Thoracic aorta (tissue), 2 donors: Measurements from ENCODE around the gene MYO1G. TPM values are rescaled to one million over a fixed set of nuclear protein-coding genes. Genes with fewer than 3 reads are reported as not detected.

Source experiments
- ATAC-seq: fragments of 150-250 bp; one replicate; pipeline ENCODE4 v1.8.0; 2017; ENCODE audit warnings: low read depth; ENCODE audit not compliant: insufficient number of reproducible peaks, low FRiP score
- DNase-seq: peaks from one replicate; pipeline ENCODE4 v3.0.0-alpha.2; 2020; ENCODE audit warnings: low spot score
- H3K27ac ChIP-seq, 2 donors: fragments of 200-600 bp; sonication (generic); 1 replicate in 1 of 2; 2 replicates in 1 of 2; pipeline ENCODE4 v1.5.1; 2016; ENCODE audit warnings: mild to moderate bottlenecking in 2 of 2, moderate library complexity in 2 of 2
- H3K27me3 ChIP-seq: fragments of 200-600 bp; sonication (generic); replicated peaks from 2 replicates; pipeline ENCODE4 v1.6.0; 2016; ENCODE audit warnings: mild to moderate bottlenecking; ENCODE audit not compliant: insufficient read depth
- H3K36me3 ChIP-seq: fragments of 200-600 bp; sonication (generic); one replicate; pipeline ENCODE4 v1.5.1; 2016
- H3K4me1 ChIP-seq, 2 donors: fragments of 200-600 bp; sonication (generic); 1 replicate in 1 of 2; 2 replicates in 1 of 2; pipeline versions ENCODE4 v1.5.1 to v1.6.0; 2016; ENCODE audit warnings: low read depth in 2 of 2, mild to moderate bottlenecking in 1 of 2; ENCODE audit not compliant: control insufficient read depth in 1 of 2
- H3K4me3 ChIP-seq: fragments of 200-600 bp; sonication (generic); 2 replicates; pipeline ENCODE4 v1.5.1; 2016; ENCODE audit warnings: mild to moderate bottlenecking
- H3K9me3 ChIP-seq: fragments of 200-600 bp; sonication (generic); 2 replicates; pipeline ENCODE4 v1.5.1; 2016
- CTCF ChIP-seq: fragments of 200-600 bp; sonication (generic); IDR thresholded peaks from one replicate; pipeline ENCODE4 v1.5.1; 2019; ENCODE audit warnings: antibody characterized with exemption
- total RNA-seq, 2 donors: library from RNA; depleted of rRNA; stranded (reverse); fragments of >200 nt; gene quantifications; one replicate each; pipeline versions ENCODE4 v1.1.0 to v1.2.3, GENCODE V29; 2016

The MYO1G gene
- total RNA-seq, 2 donors from 2014 or later = 2.0 to 13.8 TPM

DNA sequence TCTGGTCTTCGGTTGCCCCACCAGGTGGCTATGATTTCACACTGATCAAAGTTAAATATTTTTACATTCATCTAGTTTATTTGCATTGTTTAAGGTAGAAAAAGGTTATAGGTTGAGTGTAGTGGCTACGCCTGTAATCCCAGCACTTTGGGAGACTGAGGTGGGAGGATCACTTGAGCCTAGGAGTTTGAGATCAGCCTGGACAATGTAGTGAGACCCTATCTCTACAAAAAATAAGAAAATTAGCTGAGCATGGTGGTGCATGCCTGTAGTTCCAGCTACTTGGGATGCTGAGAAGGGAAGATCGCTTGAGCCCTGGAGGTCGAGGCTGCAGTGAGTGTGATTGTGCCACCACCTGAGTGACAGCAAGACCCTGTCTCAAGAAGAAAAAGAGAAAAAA, 25.0 kb upstream of the MYO1G start:
- Histone ChIP-seq H3K36me3 (no peaks in the 10 kb centered on the region), H3K9me3 (no peaks in the 10 kb centered on the region), H3K27ac (no peak overlapping the region), H3K4me3 (no peak overlapping the region), H3K27me3 (no peaks in the 10 kb centered on the region), H3K4me1 (peaks cover 7 to 17% of the 10 kb centered on the region in 2 donors)
- ATAC-seq (no peak), DNase-seq (no peak)
- no peak for TF ChIP-seq CTCF

DNA sequence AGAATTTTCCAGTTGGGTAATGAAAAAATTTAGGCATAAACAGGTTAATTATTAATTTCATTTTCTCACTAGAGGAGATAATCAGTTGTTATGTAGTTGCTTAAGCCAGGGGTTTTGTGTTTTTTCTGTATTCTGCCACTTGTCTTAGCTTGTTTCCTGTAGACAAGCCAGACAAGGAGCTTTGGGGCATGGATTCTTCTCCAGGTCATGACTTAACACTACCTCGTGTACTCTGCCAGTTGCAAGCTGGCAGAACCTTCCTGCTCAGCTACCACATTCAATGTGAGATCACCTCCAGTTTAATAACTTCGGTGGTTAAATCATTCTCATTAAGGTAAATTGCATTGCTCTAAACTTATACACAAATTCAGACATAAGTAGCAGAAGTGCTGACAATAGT, 23.0 kb upstream of the MYO1G start:
- Histone ChIP-seq H3K27ac (no peak overlapping the region), H3K4me1 (peaks cover 7 to 24% of the 10 kb centered on the region in 2 donors), H3K4me3 (peak overlapping the region; percentile 82), H3K36me3 (no peaks in the 10 kb centered on the region), H3K9me3 (no peaks in the 10 kb centered on the region), H3K27me3 (no peaks in the 10 kb centered on the region)
- DNase-seq = no peak
- ATAC-seq = no peak
- no peak for TF ChIP-seq CTCF

GRCh38 chr7:45001138-45001694, 22.4 kb upstream of the MYO1G start:
- peak overlapping the region; percentile 82 for H3K4me3 ChIP-seq
- DNase-seq (no peak), ATAC-seq (no peak)
- H3K36me3 ChIP-seq = no peaks in the 10 kb centered on the region
- peaks cover 7 to 24% of the 10 kb centered on the region in 2 donors for H3K4me1 ChIP-seq
- no peak for TF ChIP-seq CTCF
- no peaks in the 10 kb centered on the region for H3K9me3 ChIP-seq
- no peaks in the 10 kb centered on the region for H3K27me3 ChIP-seq
- peak overlapping the region; percentile 44 to 84 for H3K27ac ChIP-seq

DNA sequence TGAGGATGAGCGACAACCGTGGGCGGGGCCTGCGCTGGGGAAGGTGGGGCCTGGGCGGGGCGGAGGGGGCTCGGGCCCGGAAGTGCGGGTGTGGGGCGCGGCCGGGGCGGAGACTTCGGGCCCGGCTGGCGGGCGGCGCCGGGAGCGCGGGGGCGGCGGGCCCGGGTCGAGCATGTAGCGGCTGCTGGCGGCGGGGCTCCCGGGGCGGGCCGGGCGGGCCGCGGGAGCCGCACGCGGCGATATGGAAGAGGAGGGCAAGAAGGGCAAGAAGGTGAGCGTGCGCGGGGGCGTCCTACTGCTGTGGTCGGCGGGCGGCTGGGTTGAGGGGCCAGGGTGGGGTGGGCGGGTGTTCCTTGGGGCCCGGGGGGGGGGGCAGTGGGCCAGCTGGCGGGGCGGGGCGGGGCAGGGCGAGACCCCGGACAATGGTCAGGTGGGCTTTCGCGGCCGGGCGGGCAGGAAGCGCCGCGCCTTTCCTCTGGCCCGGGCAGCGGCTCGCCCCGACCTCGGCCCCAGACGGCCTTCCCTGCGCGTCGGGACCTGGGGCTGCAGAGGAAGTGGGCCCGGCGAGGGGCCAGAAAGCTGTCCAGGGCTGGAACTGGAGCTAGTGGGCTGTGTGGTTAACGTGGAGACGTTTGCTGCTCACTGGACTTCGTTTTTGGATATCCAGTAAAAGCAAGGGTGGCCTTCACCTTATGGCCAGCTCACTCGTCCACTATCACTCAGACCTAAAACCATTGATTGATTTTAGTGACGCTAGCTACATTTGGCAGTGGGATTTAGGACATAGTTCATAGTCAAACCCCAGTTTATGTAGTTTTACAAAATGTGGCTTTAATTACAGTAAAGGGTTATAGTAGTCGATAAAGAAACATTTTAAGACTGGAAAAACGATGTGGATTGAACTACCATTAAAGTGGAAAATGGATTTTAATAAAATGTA, 21.5 kb upstream of the MYO1G start, which contains the start of gene CCM2:
Gene CCM2, plus strand, starts transcription at position 109 of the 940 bp plus-strand sequence. Its CDS starts 133 bp downstream, at position 242.
- Histone ChIP-seq H3K27ac (peak within 1 kb of the TSS; percentile 84 to 87), H3K36me3 (no peaks in the 10 kb centered on the region), H3K9me3 (no peaks in the 10 kb centered on the region), H3K4me1 (peaks cover 7 to 24% of the 10 kb centered on the region in 2 donors), H3K27me3 (no peaks in the 10 kb centered on the region), H3K4me3 (peak within 1 kb of the TSS; percentile 82)
- no peak for ATAC-seq
- DNase-seq = no peak
- TF ChIP-seq CTCF = no peak
